GM18907 (cell line): ENCODE results near the gene DNAI2.

Source experiments
- ATAC-seq: cut with Tn5 transposase; IDR thresholded peaks from one replicate; pipeline ENCODE4 v1.9.1; 2021; ENCODE audit warnings: mild to moderate bottlenecking, moderate library complexity; ENCODE audit not compliant: unreplicated experiment

DNAI2 gene

DNA sequence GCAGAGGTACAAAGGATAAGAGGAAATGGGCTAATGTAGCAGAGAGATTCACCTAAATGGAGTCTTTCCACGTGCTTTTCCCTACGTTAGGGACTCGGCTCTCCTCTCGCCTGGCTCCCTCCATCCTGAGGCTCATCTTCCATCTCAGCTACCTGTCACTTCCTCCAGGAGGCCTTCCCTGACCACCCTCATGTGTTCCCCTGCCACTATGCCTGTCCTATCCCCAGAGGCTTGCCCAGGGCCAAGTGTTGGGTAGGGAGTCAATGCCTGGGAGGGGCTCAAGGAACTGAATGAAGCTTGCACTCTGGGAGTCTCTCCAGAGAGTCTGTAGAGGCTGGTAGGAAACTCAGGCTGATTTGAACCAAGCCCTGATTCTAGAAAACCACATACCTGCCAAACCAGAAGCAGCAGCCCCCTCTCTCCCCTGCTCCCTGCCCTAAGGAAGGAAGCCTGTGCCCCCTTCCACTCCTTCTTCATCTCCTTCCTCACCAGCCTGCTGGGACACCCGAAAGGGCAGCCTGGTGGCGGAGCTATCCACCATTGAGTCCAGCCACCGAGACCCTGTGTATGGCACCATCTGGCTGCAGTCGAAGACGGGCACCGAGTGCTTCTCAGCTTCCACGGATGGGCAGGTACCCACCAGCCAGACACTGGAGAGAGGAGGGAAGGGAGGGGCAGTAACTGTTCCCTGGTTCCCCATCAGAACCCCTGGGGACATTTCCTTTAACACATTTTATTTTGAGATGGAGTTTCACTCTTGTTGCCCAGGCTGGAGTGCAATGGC is 25.4 kb downstream of the DNAI2 start:
- no peak for ATAC-seq

DNA sequence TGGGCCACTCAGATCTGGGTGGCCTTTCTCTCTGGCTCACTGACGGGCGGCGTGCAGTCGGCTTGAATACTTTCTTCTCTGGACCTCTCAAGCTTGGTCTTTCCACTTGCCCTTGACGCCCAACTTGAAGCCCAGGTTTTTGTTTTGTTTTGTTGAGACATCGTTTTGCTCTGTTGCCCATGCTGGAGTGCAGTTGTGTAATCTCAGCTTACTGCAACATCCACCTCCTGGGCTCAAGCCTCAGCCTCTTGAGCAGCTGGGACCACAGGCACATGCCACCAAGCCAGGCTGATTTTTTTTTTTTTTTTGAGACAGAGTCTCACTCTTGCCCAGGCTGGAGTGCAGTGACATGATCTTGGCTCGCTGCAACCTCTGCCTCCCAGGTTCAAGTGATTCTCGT is 29.3 kb downstream of the DNAI2 start:
- no peak for ATAC-seq

DNA sequence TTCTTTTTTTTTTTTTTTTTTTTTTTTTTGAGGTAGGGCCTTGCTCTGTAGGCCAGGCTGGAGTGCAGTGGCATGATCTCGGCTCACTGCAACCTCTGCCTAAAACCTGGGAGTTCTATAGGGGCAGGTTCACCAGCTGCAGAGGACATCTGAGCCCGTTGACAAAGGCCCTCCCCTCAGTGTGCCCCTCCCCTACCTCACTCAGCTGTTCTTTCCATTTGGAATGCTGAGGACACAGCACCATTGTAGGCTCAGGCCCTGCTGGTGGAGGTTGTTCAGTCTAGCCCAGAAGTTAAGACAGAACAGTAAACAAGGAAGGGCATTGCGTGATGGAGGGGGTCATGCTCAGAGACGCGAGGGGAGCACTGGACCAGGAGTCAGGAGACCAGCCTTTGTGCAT is 30.1 kb downstream of the DNAI2 start:
- no peak for ATAC-seq

GRCh38 chr17:74305865-74306654 is 32.0 kb downstream of the DNAI2 start:
- ATAC-seq: no peak

- no peak for ATAC-seq
Measured at GRCh38 chr17:74307984-74308773, 34.1 kb downstream of the DNAI2 start.

DNA sequence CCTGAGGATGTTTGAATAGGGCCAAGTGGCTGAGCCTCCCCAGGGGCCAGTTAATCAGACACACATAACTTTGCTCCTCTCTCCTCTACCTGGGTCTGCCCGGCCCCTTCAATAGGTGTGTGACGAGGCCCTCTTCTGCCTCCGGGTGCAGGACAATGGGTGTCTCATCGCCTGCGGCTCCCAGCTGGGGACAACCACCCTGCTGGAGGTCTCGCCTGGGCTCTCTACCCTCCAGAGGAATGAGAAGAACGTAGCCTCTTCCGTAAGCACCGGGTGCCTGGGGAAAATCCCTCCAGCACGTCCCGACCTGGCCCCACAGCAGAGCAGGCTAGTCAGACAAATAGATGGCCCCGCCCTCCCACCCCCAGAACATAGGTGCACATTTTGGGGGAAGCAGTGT is 35.9 kb downstream of the DNAI2 start:
- ATAC-seq: no peak

DNA sequence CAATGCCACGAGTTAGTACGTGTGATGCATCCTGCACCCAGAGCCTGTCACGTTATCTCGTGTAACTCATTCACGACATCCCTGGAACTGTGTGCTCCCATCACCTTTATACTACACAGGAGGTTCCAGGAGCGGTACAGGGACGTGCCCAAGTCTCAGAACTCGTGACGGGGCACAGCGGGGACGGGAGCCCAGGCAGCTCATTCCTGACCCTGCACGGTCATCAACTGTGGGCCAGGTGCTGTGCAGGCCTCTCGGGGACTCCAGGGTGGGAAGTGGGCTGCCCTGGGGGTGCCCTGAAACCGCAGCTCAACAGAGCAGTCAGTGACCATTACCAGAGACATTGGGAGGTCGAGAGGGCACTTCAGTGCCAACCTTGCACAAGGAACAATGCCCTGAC is 40.8 kb downstream of the DNAI2 start:
- ATAC-seq: no peak

DNA sequence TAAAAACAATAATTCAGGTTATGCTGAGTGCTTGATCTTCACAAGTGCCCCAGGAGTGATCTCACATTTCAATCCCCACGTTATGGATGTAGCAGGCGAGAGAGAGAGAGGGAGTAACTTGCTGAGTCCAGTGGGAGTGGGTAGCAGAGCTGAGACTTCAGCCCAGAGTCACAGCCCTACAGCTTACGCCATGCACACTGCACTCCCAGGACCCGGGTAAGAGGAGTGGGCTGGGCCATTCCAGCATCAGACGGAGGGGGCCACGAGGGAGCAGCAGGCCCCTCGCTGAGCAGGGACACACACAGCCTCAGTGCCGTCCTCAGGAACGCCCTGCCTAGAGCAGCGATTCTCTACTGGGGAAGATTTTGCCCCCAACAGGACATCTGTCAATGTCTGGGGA is 42.2 kb downstream of the DNAI2 start:
- no peak for ATAC-seq

DNA sequence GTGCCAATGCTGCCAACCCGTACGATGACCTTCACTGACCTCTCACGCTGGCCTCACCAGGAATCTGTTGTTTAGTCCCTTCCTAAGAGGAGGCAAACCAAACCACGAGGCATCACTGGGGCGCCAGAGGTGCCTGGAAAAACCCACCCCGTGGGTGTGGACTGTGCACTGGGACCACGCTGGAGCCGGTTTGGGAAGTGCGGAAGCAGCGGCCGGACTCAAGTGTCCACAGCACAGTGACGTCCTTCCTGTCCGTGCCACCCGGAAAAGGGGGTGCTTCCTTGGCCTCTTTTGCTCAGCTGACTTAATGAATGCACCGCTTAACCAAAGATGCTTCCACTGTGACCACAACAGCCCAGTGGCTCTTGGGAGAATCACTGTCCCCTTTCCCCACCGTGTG is 43.0 kb downstream of the DNAI2 start:
- ATAC-seq: no peak

DNA sequence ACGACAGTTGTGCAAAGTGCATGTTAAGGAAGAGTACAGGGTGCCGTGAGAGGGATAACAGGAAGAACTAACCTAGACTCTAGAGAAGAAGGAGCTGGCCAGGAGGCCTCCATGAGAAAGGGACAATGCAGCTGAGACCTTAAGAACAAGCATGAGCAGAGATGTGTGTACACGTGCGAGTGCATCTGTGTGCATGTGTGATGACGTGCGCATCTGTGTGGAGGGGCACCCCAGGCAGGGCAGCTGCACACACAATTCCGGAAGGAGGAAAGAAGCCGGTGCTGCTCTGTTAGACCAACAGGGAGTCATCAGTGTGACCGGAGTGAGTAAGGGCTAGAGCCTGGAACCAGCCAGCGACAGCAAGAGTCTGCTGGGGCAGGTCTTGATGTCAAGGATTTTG is 44.4 kb downstream of the DNAI2 start:
- ATAC-seq: no peak

DNA sequence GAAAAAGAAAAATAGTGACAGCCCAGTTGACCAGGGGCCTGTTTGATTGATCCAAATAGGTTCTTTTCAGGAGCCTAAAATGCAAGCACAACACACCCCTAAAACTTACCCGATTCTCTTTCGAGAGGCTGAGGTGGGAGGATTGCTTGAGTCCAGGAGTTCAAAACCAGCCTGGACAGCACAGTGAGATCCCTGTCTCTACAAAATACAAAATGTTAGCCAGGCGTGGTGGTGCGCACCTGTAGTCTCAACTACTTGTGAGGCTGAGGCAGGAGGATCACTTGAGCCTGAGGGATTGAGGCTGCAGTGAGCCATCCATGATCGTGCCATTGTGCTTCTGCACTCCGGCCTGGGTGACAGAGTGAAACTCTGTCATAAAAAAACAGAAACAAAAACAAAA is 50.5 kb downstream of the DNAI2 start:
- no peak for ATAC-seq

GRCh38 chr17:74325376-74325742 is 51.3 kb downstream of the DNAI2 start:
- ATAC-seq: no peak

DNA sequence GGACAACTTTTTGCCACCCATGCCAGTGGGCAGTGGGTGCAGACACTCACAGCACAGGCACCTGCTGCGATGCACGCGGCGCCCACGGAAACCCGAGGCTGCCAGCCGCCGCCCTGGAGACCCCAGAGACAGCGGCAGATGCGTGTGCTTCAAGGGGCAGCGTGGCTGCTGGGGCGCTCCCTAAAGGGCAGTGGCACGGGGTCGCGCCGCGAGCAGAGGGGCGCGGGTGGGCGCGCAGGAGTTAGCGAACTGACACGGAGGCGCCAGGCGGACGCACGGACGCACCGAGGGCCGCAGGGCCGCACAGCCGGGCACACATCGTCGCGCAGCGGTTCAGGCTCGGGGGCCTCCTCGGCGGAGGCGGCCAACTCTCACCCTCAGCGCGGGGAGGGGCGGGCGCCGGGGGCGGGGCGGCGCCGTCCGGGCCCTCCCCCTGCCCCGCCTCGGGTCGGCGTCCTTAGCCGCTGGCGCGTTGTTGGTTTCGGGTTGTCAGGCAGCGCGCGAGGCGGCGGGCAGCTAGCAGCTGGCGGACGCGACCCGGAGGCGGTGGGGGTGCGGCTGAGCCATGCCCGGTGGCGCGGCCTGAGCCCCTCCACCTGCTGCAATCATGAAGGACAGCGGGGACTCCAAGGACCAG is 51.8 kb downstream of the DNAI2 start, which contains the start of gene KIF19:
KIF19 (plus strand) TSS at position 484 of the 637 bp plus-strand sequence; CDS start at position 608, 124 bp downstream.
- no peak for ATAC-seq

- ATAC-seq: no peak
Measured at GRCh38 chr17:74326506-74326905, 52.5 kb downstream of the DNAI2 start.

- ATAC-seq: no peak
Measured at GRCh38 chr17:74328487-74328886, 54.5 kb downstream of the DNAI2 start.

DNA sequence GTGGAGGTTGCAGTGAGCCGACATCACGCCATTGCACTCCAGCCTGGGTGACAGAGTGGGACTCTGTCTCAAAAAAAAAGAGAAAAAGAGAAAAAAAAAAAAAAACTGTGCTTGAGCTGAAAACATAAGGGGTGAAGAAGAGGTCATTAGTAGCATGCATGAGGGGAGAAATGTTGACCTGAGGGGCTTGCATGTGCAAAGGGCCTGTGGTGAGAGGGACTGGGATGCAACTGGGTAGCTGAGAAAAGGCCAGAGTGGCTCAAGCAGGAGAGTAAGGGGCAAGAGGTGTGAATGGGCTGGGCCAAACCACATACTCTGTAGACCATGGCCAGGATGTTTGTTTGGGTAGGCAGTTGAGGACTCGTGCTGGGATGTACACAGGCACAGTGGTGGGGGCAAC is 55.3 kb downstream of the DNAI2 start:
- ATAC-seq: no peak

GRCh38 chr17:74330446-74330845 is 56.4 kb downstream of the DNAI2 start:
- no peak for ATAC-seq

GRCh38 chr17:74332017-74332650 is 58.1 kb downstream of the DNAI2 start:
- ATAC-seq: no peak

GRCh38 chr17:74332763-74333283 is 58.8 kb downstream of the DNAI2 start:
- ATAC-seq: no peak

DNA sequence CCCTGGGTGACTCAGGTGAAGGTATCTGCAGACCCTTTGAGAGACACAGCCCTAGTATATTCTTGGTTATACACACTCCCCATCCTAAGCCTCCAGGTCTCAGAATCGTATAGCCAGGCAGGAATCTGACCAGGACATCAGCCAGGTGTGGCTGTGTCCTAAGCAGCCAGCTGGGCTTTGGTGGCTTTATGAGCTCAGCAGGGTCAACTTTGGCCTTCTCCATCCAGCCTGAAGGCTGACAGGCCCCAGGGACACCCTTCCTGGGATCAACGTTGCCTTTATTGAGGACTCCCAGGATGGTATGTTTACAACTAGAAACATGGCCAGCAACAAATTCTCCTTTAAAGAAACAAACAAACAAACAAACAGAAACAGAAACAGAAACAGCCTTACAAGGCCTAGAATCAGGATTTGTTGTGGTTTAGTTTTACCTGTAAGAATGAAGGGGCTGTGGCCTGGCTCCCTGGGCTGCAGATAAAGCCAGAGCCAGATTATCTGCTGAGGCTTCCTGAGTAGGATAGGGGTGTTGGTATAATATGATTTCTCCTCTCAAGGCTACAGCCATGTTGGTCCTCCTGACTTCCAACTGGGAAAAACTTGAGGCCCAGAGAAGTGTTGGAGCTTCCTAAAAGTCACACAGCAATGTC is 60.5 kb downstream of the DNAI2 start:
- no peak for ATAC-seq
